OCI-LY1 (cell line): ENCODE data around the gene CMTR1.

ENCODE experiments used
- EZH2 ChIP-seq: fragments of 200-600 bp; sonication (generic), shearing (Covaris generic); IDR thresholded peaks from 2 replicates; pipeline ENCODE4 v1.8.0; 2017; ENCODE audit warnings: borderline replicate concordance, mixed run types, mild to moderate bottlenecking, antibody characterized with exemption, low read length, moderate library complexity, mixed read lengths
- TF ChIP-seq, protein P1 (sequence below): fragments of 200-600 bp; sonication (generic), shearing (Covaris generic); IDR thresholded peaks from 2 replicates; pipeline ENCODE4 v1.5.1; 2017; ENCODE audit warnings: mild to moderate bottlenecking, antibody characterized with exemption, low read length, moderate library complexity, mixed read lengths

GRCh38 chr6:37511201-37511600 lies 78.2 kb downstream of the CMTR1 start:
- TF ChIP-seq, protein P1, sequence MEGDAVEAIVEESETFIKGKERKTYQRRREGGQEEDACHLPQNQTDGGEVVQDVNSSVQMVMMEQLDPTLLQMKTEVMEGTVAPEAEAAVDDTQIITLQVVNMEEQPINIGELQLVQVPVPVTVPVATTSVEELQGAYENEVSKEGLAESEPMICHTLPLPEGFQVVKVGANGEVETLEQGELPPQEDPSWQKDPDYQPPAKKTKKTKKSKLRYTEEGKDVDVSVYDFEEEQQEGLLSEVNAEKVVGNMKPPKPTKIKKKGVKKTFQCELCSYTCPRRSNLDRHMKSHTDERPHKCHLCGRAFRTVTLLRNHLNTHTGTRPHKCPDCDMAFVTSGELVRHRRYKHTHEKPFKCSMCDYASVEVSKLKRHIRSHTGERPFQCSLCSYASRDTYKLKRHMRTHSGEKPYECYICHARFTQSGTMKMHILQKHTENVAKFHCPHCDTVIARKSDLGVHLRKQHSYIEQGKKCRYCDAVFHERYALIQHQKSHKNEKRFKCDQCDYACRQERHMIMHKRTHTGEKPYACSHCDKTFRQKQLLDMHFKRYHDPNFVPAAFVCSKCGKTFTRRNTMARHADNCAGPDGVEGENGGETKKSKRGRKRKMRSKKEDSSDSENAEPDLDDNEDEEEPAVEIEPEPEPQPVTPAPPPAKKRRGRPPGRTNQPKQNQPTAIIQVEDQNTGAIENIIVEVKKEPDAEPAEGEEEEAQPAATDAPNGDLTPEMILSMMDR: no peak
- no peak for TF ChIP-seq EZH2
